ENCODE results near the gene ACOT7.

ACOT7 gene

DNA sequence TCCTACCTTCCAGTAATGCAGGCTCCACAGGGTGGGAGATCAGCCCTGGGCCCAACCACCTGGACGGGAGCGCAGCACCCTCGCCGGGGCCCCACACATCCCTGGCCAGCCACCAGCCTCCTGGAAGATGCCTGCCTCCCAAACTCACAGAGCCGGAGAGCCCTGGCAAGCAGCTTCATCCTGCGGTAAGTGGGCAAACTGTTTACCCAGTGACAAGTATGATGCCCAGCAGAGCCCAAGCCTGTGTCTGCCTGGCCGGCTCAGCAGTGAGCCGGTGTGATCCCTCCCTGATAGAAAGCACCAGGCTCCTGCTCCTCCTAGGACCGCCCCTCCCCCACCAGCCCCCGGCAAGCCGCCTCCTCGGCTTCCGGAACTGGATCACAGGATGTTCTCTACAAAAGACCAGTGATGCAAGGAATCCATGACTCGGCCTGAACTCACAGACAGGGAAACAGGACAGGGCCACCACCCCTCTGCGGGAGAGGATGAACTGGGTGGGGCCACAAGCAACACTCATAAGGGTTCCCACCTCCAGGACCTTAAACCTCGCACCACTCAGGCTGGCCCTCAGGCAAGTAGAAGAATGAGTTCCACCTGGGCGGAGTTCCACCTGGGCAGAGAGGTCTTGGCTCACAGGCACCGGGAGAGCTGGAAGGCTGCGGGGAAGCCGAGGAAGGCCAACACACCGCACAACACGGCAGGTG lies 7.9 kb downstream of the ACOT7 start:
- Histone ChIP-seq H4K20me1 (ENCODE audit: insufficient read depth) (no peaks in the 10 kb centered on the region), H3K4me2 (no peak overlapping the region), H3K27me3 (ENCODE audit: insufficient read depth, low read depth) (no peaks in the 10 kb centered on the region), H3K4me3 (IDR thresholded peaks at IDR 0.05; ENCODE audit: insufficient read depth, low read depth, low read length) (no peak overlapping the region), H3K27ac (no peak overlapping the region), H2AFZ (ENCODE audit: low read depth) (no peak overlapping the region), H3K79me2 (ENCODE audit: insufficient read depth, low read depth) (peaks cover 45% of the 10 kb centered on the region; the same call in 1 of the 2 replicates), H3K9ac (no peak overlapping the region), H3K4me1 (ENCODE audit: low read depth, poor library complexity, severe bottlenecking) (no peaks in the 10 kb centered on the region), H3K36me3 (ENCODE audit: insufficient read depth) (no peaks in the 10 kb centered on the region; the same call in 1 of the 2 replicates)
- TF ChIP-seq, protein P1, sequence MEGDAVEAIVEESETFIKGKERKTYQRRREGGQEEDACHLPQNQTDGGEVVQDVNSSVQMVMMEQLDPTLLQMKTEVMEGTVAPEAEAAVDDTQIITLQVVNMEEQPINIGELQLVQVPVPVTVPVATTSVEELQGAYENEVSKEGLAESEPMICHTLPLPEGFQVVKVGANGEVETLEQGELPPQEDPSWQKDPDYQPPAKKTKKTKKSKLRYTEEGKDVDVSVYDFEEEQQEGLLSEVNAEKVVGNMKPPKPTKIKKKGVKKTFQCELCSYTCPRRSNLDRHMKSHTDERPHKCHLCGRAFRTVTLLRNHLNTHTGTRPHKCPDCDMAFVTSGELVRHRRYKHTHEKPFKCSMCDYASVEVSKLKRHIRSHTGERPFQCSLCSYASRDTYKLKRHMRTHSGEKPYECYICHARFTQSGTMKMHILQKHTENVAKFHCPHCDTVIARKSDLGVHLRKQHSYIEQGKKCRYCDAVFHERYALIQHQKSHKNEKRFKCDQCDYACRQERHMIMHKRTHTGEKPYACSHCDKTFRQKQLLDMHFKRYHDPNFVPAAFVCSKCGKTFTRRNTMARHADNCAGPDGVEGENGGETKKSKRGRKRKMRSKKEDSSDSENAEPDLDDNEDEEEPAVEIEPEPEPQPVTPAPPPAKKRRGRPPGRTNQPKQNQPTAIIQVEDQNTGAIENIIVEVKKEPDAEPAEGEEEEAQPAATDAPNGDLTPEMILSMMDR (conservative IDR thresholded peaks at IDR 0.05; ENCODE audit: low read depth, low read length): no peak

DNA sequence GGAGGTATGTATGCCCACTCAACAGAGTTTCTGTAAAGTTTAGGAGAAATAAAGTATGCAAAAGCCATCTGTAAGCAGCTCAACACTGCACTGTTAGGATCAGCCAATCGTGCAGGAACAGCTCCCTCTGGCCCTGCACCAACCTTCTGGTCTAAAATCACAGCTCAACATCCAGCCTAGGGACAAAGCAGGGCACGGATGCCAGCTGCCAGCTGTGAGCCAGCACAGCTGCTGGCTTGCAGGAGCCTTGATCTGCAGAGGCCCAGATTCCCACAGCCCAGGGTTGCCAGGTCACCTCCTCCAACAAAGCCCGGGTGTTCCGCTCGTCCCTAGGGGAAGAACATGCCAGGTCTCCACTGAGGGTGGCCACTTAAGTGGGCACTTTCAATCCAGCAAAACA lies 8.6 kb downstream of the ACOT7 start:
- H3K4me2 ChIP-seq: no peak overlapping the region
- peaks cover 43% of the 10 kb centered on the region; the same call in 1 of the 2 replicates for H3K79me2 ChIP-seq (ENCODE audit: insufficient read depth, low read depth)
- no peak overlapping the region for H3K4me3 ChIP-seq (IDR thresholded peaks at IDR 0.05; ENCODE audit: insufficient read depth, low read depth, low read length)
- H3K27ac ChIP-seq: no peak overlapping the region
- no peaks in the 10 kb centered on the region; the same call in 1 of the 2 replicates for H3K36me3 ChIP-seq (ENCODE audit: insufficient read depth)
- TF ChIP-seq, protein P1 (conservative IDR thresholded peaks at IDR 0.05; ENCODE audit: low read depth, low read length): no peak
- H2AFZ ChIP-seq (ENCODE audit: low read depth): no peak overlapping the region
- H3K27me3 ChIP-seq (ENCODE audit: insufficient read depth, low read depth): no peaks in the 10 kb centered on the region
- H3K9ac ChIP-seq: no peak overlapping the region
- no peaks in the 10 kb centered on the region for H3K4me1 ChIP-seq (ENCODE audit: low read depth, poor library complexity, severe bottlenecking)
- no peaks in the 10 kb centered on the region for H4K20me1 ChIP-seq (ENCODE audit: insufficient read depth)

DNA sequence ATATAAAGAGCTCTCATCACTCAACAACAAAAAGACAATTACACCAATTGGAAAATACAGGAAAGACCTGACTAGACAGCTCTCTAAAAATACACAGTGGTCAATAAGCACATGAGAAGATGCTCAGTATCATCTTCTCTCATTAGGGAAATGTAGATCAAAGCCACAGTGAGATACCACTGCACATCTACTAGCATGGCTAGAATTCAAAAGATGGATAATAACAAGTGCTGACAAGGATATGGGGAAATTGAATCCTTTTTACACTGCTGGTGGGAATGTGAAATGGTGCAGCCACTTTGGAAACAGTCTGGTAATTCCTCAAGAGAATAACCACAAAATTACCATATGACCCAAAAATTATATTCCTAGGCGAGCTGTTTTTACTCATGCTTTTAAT lies 9.4 kb downstream of the ACOT7 start:
- H3K27ac ChIP-seq: no peak overlapping the region
- H3K27me3 ChIP-seq (ENCODE audit: insufficient read depth, low read depth): no peaks in the 10 kb centered on the region
- no peaks in the 10 kb centered on the region for H3K36me3 ChIP-seq (ENCODE audit: insufficient read depth)
- H3K79me2 ChIP-seq (ENCODE audit: insufficient read depth, low read depth): peaks cover 47% of the 10 kb centered on the region; the same call in 1 of the 2 replicates
- H3K4me1 ChIP-seq (ENCODE audit: low read depth, poor library complexity, severe bottlenecking): no peaks in the 10 kb centered on the region
- no peak overlapping the region for H2AFZ ChIP-seq (ENCODE audit: low read depth)
- no peak overlapping the region for H3K9ac ChIP-seq
- TF ChIP-seq, protein P1 (conservative IDR thresholded peaks at IDR 0.05; ENCODE audit: low read depth, low read length): no peak
- H4K20me1 ChIP-seq (ENCODE audit: insufficient read depth): no peaks in the 10 kb centered on the region
- no peak overlapping the region for H3K4me2 ChIP-seq
- H3K4me3 ChIP-seq (IDR thresholded peaks at IDR 0.05; ENCODE audit: insufficient read depth, low read depth, low read length): no peak overlapping the region

- H3K79me2 ChIP-seq (ENCODE audit: insufficient read depth, low read depth): peaks cover 34% of the 10 kb centered on the region; the same call in 1 of the 2 replicates
- H3K4me1 ChIP-seq (ENCODE audit: low read depth, poor library complexity, severe bottlenecking): no peaks in the 10 kb centered on the region
- H3K27me3 ChIP-seq (ENCODE audit: insufficient read depth, low read depth): no peaks in the 10 kb centered on the region
- TF ChIP-seq, protein P1 (conservative IDR thresholded peaks at IDR 0.05; ENCODE audit: low read depth, low read length): no peak
- H3K4me2 ChIP-seq: no peak overlapping the region
- no peak overlapping the region for H3K9ac ChIP-seq
- no peak overlapping the region for H3K27ac ChIP-seq
- H3K4me3 ChIP-seq (IDR thresholded peaks at IDR 0.05; ENCODE audit: insufficient read depth, low read depth, low read length): no peak overlapping the region
- no peak overlapping the region for H2AFZ ChIP-seq (ENCODE audit: low read depth)
- H3K36me3 ChIP-seq (ENCODE audit: insufficient read depth): no peaks in the 10 kb centered on the region
- H4K20me1 ChIP-seq (ENCODE audit: insufficient read depth): no peaks in the 10 kb centered on the region
These were observed 13.5 kb downstream of the ACOT7 start for GRCh38 chr1:6380037-6380436.
